Dedifferentiated amniotic fluid mesenchymal stem cell (primary cell): Measurements from ENCODE around the gene WWOX.

Experiments used
- DNase-seq: peaks from one replicate; pipeline ENCODE4 v3.0.0-alpha.2; 2016; ENCODE audit errors: extremely low spot score

WWOX gene

GRCh38 chr16:78142788-78143187 lies 43.3 kb downstream of the WWOX start:
- peak; percentile 72 for DNase-seq

- no peak for DNase-seq
These were observed 47.4 kb downstream of the WWOX start for GRCh38 chr16:78146807-78147206.

GRCh38 chr16:78147911-78148401 lies 48.5 kb downstream of the WWOX start:
- DNase-seq = no peak

GRCh38 chr16:78150233-78150632 lies 50.8 kb downstream of the WWOX start:
- DNase-seq = no peak

- DNase-seq = no peak
These were observed 55.4 kb downstream of the WWOX start for GRCh38 chr16:78154729-78155461.

GRCh38 chr16:78155791-78156345 lies 56.4 kb downstream of the WWOX start:
- no peak for DNase-seq

GRCh38 chr16:78161023-78161729 lies 61.7 kb downstream of the WWOX start:
- DNase-seq = no peak

- DNase-seq = no peak
These were observed 64.6 kb downstream of the WWOX start for GRCh38 chr16:78163772-78164670.

GRCh38 chr16:78170494-78170933 lies 71.1 kb downstream of the WWOX start:
- no peak for DNase-seq

GRCh38 chr16:78175287-78175686 lies 75.8 kb downstream of the WWOX start:
- no peak for DNase-seq

GRCh38 chr16:78176435-78176834 lies 77.0 kb downstream of the WWOX start:
- no peak for DNase-seq

GRCh38 chr16:78177218-78177617 lies 77.8 kb downstream of the WWOX start:
- DNase-seq = no peak

- no peak for DNase-seq
These were observed 78.5 kb downstream of the WWOX start for GRCh38 chr16:78177987-78178386.

GRCh38 chr16:78179666-78180065 lies 80.2 kb downstream of the WWOX start:
- no peak for DNase-seq

GRCh38 chr16:78180349-78180748 lies 80.9 kb downstream of the WWOX start:
- DNase-seq = no peak

- no peak for DNase-seq
These were observed 84.2 kb downstream of the WWOX start for GRCh38 chr16:78183437-78184237.

- peak; percentile 70 for DNase-seq
These were observed 85.1 kb downstream of the WWOX start for GRCh38 chr16:78184238-78185183.

GRCh38 chr16:78189121-78189520 lies 89.7 kb downstream of the WWOX start:
- DNase-seq = no peak

- DNase-seq = no peak
These were observed 93.5 kb downstream of the WWOX start for GRCh38 chr16:78192734-78193488.
